K562 (cell line): ENCODE data around the gene TFAP2B. TPM values are rescaled to one million over a fixed set of nuclear protein-coding genes. Genes with fewer than 3 reads are reported as not detected.
A peak's percentile ranks its signal among the peaks of the same experiment; 100 is the strongest.

ENCODE experiments used
- ATAC-seq: fragments of 200-7000 bp; cut with Tn5 transposase; 3 replicates; pipeline ENCODE4 v1.9.1; 2020; ENCODE audit warnings: moderate library complexity
- BruUV-seq: library from RNA; stranded (reverse); fragments of 400-500 nt; replicated peaks from 2 replicates; lab custom pipeline; 2021; lab: Mats Ljungman, UMichigan
- CTCF ChIA-PET: fragments of 300-600 bp; formaldehyde crosslinking; extraction: SDS; loops from one replicate; lab custom pipeline; 2021; ENCODE audit warnings: low intra/inter-chr PET ratio; lab: Yijun Ruan, JAX
- POLR2A ChIA-PET: fragments of 300-600, 350-650 bp; sonication (Branson Sonifier 250); formaldehyde crosslinking; extraction: SDS; loops from one replicate; lab custom pipeline; 2021; ENCODE audit warnings: antibody characterized with exemption, inconsistent platforms; lab: Yijun Ruan, JAX
- DNase-seq, 4 experiments: peaks; one replicate each; pipeline versions ENCODE4 v3.0.0 to v3.0.0-alpha.2; 2011 to 2018; ENCODE audit warnings: low spot score in 3 of 4, mixed read lengths in 3 of 4; ENCODE audit errors: extremely low read depth in 1 of 4
- FAIRE-seq: peaks from 2 replicates; lab custom pipeline; 2011; peaks lifted over from hg19 to GRCh38; lab: Jason Lieb, UNC
- H2AFZ ChIP-seq: 2 replicates; pipeline ENCODE4 v1.6.0; 2011; ENCODE audit warnings: low read depth, low read length, control low read depth, inconsistent platforms
- H3K27ac ChIP-seq: fragments of 200-600 bp; 3 replicates; pipeline ENCODE4 v1.8.0; 2011; ENCODE audit warnings: low read depth, mild to moderate bottlenecking, control low read depth, inconsistent platforms, low read length, moderate library complexity, mixed read lengths; ENCODE audit errors: extremely low read depth
- H3K27me3 ChIP-seq, 2 experiments: fragments of 300-600 bp in 1 of 2; 2 replicates in 1 of 2; 3 replicates in 1 of 2; pipeline versions ENCODE4 v1.6.0 to v1.8.0; 2011; ENCODE audit warnings: inconsistent platforms in 2 of 2, low read length in 2 of 2, mild to moderate bottlenecking in 1 of 2, mixed read lengths in 1 of 2, moderate library complexity in 1 of 2; ENCODE audit not compliant: control insufficient read depth in 2 of 2, insufficient read depth in 2 of 2
- H3K36me3 ChIP-seq: fragments of 300-600 bp; 3 replicates; pipeline ENCODE4 v1.8.0; 2011; ENCODE audit warnings: mild to moderate bottlenecking, low read length, inconsistent platforms; ENCODE audit not compliant: control insufficient read depth, insufficient read depth
- H3K4me1 ChIP-seq, 2 experiments: fragments of 200-600 bp in 1 of 2; replicated peaks in 1 of 2; 2 replicates in 1 of 2; 3 replicates in 1 of 2; pipeline versions ENCODE4 v1.5.1 to v1.8.0; 2011; ENCODE audit warnings: inconsistent platforms in 2 of 2, low read length in 2 of 2, mild to moderate bottlenecking in 1 of 2, mixed read lengths in 1 of 2, moderate library complexity in 1 of 2; ENCODE audit not compliant: control insufficient read depth in 2 of 2, insufficient read depth in 2 of 2
- H3K4me2 ChIP-seq: 2 replicates; pipeline ENCODE4 v1.6.1; 2011; ENCODE audit warnings: low read length, control low read depth, inconsistent platforms, mixed read lengths; ENCODE audit not compliant: insufficient read depth
- H3K4me3 ChIP-seq: fragments of 200-600 bp; sonication (generic), shearing (Covaris generic); 2 replicates; pipeline ENCODE4 v1.5.1; 2016; ENCODE audit warnings: control low read depth, inconsistent platforms
- H3K79me2 ChIP-seq: fragments of 200-600 bp; 3 replicates; pipeline ENCODE4 v1.8.0; 2011; ENCODE audit warnings: low read length, inconsistent platforms; ENCODE audit not compliant: control insufficient read depth, insufficient read depth
- H3K9ac ChIP-seq, 2 experiments: 2 replicates each; pipeline versions ENCODE4 v1.6.0 to v1.6.1; 2011; ENCODE audit warnings: low read depth in 2 of 2, low read length in 2 of 2, control low read depth in 1 of 2, inconsistent platforms in 1 of 2, mild to moderate bottlenecking in 1 of 2, mixed read lengths in 1 of 2; ENCODE audit not compliant: insufficient read depth in 1 of 2
- H3K9me1 ChIP-seq: one replicate; pipeline ENCODE4 v1.6.0; 2011; ENCODE audit warnings: inconsistent platforms, mild to moderate bottlenecking, low read length, moderate library complexity; ENCODE audit not compliant: control insufficient read depth, insufficient read depth
- H3K9me3 ChIP-seq: replicated peaks from 2 replicates; pipeline ENCODE4 v1.5.1; 2011; ENCODE audit warnings: low read depth, low read length, inconsistent platforms; ENCODE audit not compliant: control insufficient read depth, insufficient read depth
- H4K20me1 ChIP-seq: replicated peaks from 2 replicates; pipeline ENCODE4 v1.6.1; 2011; ENCODE audit warnings: low read length, inconsistent platforms, mixed read lengths; ENCODE audit not compliant: control insufficient read depth, insufficient read depth
- CCAR2 ChIP-seq: fragments of 200-400 bp; formaldehyde crosslinking; IDR thresholded peaks from 2 replicates; pipeline ENCODE4 v1.6.1; 2017; ENCODE audit warnings: mild to moderate bottlenecking, low read depth, low read length
- CTBP1 ChIP-seq: fragments of 450-650 bp; IDR thresholded peaks from 2 replicates; pipeline ENCODE4 v1.6.1; 2016; ENCODE audit warnings: borderline replicate concordance
- HMBOX1 ChIP-seq: sonication (generic); IDR thresholded peaks from 2 replicates; pipeline ENCODE4 v1.6.1; 2016
- KLF13 ChIP-seq: fragments of 450-650 bp; IDR thresholded peaks from 2 replicates; pipeline ENCODE4 v1.6.1; 2016; ENCODE audit warnings: missing genetic modification characterization, low read depth, mild to moderate bottlenecking, missing compliant biosample characterization, moderate library complexity, borderline replicate concordance
- L3MBTL2 ChIP-seq: fragments of 450-650 bp; IDR thresholded peaks from 2 replicates; pipeline ENCODE4 v1.6.1; 2016; ENCODE audit warnings: mild to moderate bottlenecking, moderate library complexity
- MEF2D ChIP-seq: conservative IDR thresholded peaks from 2 replicates; pipeline ENCODE4 v1.6.1; 2016; ENCODE audit warnings: low read depth, missing genetic modification characterization, missing compliant biosample characterization
- NCOA1 ChIP-seq: fragments of 450-650 bp; IDR thresholded peaks from 2 replicates; pipeline ENCODE4 v1.6.1; 2016; ENCODE audit warnings: low read depth
- NR0B1 ChIP-seq: fragments of 450-650 bp; IDR thresholded peaks from one replicate; pipeline ENCODE4 v1.6.1; 2018; ENCODE audit warnings: mild to moderate bottlenecking, moderate library complexity; ENCODE audit not compliant: partially characterized antibody
- TRIM24 ChIP-seq, 2 experiments: fragments of 450-650 bp; IDR thresholded peaks; 2 replicates each; pipeline ENCODE4 v1.6.1; 2016
- ZNF398 ChIP-seq: fragments of 250-450 bp; sonication (Bioruptor Pico); IDR thresholded peaks from 2 replicates; pipeline ENCODE4 v1.8.0; 2021; ENCODE audit warnings: moderate library complexity, mild to moderate bottlenecking, inconsistent platforms
- ZNF830 ChIP-seq: fragments of 250-450 bp; sonication (Bioruptor Pico); IDR thresholded peaks from 2 replicates; pipeline ENCODE4 v1.5.0; 2021; ENCODE audit warnings: mild to moderate bottlenecking
- WGBS: fragments of 100-300 bp; shearing (Covaris generic); methylation state at CpG from one replicate; pipeline ENCODE4 v1.1.6; 2016; ENCODE audit warnings: low coverage, mixed read lengths; ENCODE audit not compliant: insufficient coverage; ENCODE audit errors: missing lambda C conversion rate; 5-methylcytosine and 5-hydroxymethylcytosine counted together
- in situ Hi-C: fragments of 300-500 bp; cut with MboI; formaldehyde crosslinking; loops from 4 replicates; pipeline ENCODE4 v1.15.0; 2018; ENCODE audit warnings: inconsistent platforms, mixed read lengths
- intact Hi-C: fragments of 100-400 bp; cut with micrococcal nuclease; formaldehyde crosslinking; loops from 2 replicates; pipeline ENCODE4 v1.14.2; 2022
- polyA plus RNA-seq, 8 experiments: library from polyadenylated mRNA; depleted of rRNA in 4 of 8; stranded (reverse) in 5 of 8; unstranded in 3 of 8; fragments of >200 nt; fragmentation: Nextera tagmentation in 2 of 8; fragmentation: Illumina TruSeq in 1 of 8; extraction: Ambion mirVana in 2 of 8; extraction: Trizol in 1 of 8; gene quantifications; 2 replicates each; pipeline versions ENCODE4 v1.2.1 to v1.2.3, GENCODE V29; 2011 to 2014; ENCODE audit warnings: inconsistent platforms in 1 of 8, missing spikeins in 1 of 8
- total RNA-seq, 7 experiments: library from RNA; depleted of rRNA in 6 of 7; stranded (reverse); fragments of >200 nt in 6 of 7; fragmentation: Illumina TruSeq in 2 of 7; extraction: Trizol in 2 of 7; gene quantifications; 2 replicates each; pipeline versions ENCODE4 v1.2.1 to v1.2.3, GENCODE V29; 2011 to 2021; ENCODE audit warnings: low replicate concordance in 1 of 7

TFAP2B gene
- total and polyA plus RNA-seq, 9 of the 15 experiments (the other 6 are each of a cell fraction or from before 2014, with no cell fraction given) = not detected

GRCh38 chr6:50825375-50826036 lies 6.8 kb downstream of the TFAP2B start (continued):
- TF ChIP-seq ZNF398 (CRISPR knock-in tag) (no peak), KLF13 (no peak)

DNA sequence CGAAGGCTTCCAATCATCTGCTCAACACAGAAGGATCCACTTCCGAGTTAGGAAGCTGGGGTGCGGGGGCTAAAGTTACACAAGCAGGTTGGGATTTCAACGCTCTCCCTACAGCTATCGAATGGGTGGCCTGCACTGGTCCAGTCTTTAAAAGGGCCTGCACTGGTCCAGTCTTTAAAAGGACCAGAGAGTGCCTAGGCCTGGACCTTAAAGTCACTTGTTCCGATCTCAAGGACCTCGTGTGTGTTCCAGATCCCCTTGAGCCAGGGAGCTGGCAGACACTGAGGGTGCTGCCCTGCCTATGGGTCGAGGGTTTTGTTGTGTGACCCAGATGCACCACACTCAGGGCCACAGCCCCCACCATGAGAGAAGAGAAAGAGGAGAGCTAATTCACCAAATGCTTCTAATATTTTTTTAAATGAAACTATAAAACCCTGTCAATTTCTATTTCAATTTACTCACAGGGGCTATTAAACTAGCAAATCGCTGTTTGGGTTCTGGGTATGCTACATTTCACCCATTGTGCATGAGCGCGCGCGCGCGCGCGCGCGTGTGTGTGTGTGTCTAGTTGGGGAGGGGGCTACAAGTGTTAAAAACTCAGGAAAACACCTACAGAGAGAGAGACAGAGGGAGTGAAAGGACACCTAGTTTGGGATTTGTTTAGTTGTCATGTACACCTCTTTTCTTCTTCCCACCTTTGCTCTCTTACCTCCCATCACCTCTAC lies 7.5 kb downstream of the TFAP2B start:
- Histone ChIP-seq H3K36me3 (no peaks in the 10 kb centered on the region), H3K27ac (no peak overlapping the region; the same call in 2 of the 3 replicates), H3K9ac (peak overlapping the region; percentile 37 to 80; a peak in 2 of 4 replicates), H2AFZ (peak overlapping the region; percentile 84), H3K9me1 (no peaks in the 10 kb centered on the region), H4K20me1 (no peaks in the 10 kb centered on the region), H3K9me3 (no peaks in the 10 kb centered on the region), H3K4me1 (peaks cover 9 to 15% of the 10 kb centered on the region in 2 experiments; a peak in 4 of 5 replicates), H3K79me2 (no peaks in the 10 kb centered on the region), H3K4me3 (no peak overlapping the region), H3K27me3 (no peaks in the 10 kb centered on the region), H3K4me2 (peak overlapping the region; percentile 73)
- ChIA-PET POLR2A (interaction anchor here (0.6 kb wide), 1 partner anchor 13 kb away, joined by 3 read pairs; no protein-coding TSS in a partner anchor), CTCF (no interaction called here)
- BruUV-seq = no TSS peak
- ATAC-seq = peak; percentile 63
- no peak for DNase-seq
- in situ Hi-C loops (no loop called here), intact Hi-C loops (no loop called here)
- peak; percentile 51 for FAIRE-seq
- WGBS = 72% methylated on average over 19 of the region's 19 CpGs
- no peak for TF ChIP-seq NCOA1
- TF ChIP-seq HMBOX1 = no peak
- TF ChIP-seq TRIM24 (IDR thresholded peaks at IDR 0.05) = 0 out of 4 replicates have a peak, but pooled peaks of 1 of the 2 experiments have one; percentile 5
- TF ChIP-seq CTBP1 = peak; percentile 1; the same call in 1 of the 2 replicates
- TF ChIP-seq L3MBTL2 = 0 out of 2 replicates have a peak, but pooled peaks have one; percentile 3
- no peak for TF ChIP-seq NR0B1
- no peak for TF ChIP-seq CCAR2
- no peak for TF ChIP-seq MEF2D (tag)
- TF ChIP-seq ZNF830 (CRISPR knock-in tag) = no peak
